Stimulated activated CD8-positive, alpha-beta memory T cell treated with anti-CD3 and anti-CD28 coated beads, Interleukin-7, amount 100 ng/mL, for 1 hour (primary cell): ENCODE results near the gene EEF1A1.
"Not testable (repeated sequence)": the region's sequence is repeated elsewhere in the genome, so short reads cannot be mapped to it uniquely, and the experiment has no call there.

Experiments used
- DNase-seq, 2 donors: peaks; one replicate each; pipeline ENCODE4 v3.0.0-alpha.2; 2020; ENCODE audit warnings: low read depth in 2 of 2

The EEF1A1 gene

GRCh38 chr6:73520688-73521350, at the start of gene EEF1A1:
Gene EEF1A1 (minus strand): TSS chr6:73521032. CDS start chr6:73520026, 1,006 bp downstream.
- DNase-seq = peak; percentile 97

GRCh38 chr6:73569121-73569520, 48.3 kb upstream of the EEF1A1 start:
- DNase-seq = no peak

GRCh38 chr6:73566954-73567591, 46.2 kb upstream of the EEF1A1 start:
- no peak for DNase-seq

GRCh38 chr6:73566486-73566871, 45.6 kb upstream of the EEF1A1 start:
- not testable (repeated sequence) for DNase-seq

- no peak for DNase-seq
Observed at GRCh38 chr6:73565767-73566485, 45.1 kb upstream of the EEF1A1 start.

GRCh38 chr6:73564578-73565345, 43.9 kb upstream of the EEF1A1 start:
- DNase-seq = no peak

- DNase-seq = no peak
Observed at GRCh38 chr6:73562558-73562957, 41.7 kb upstream of the EEF1A1 start.

- DNase-seq = no peak
Observed at GRCh38 chr6:73560853-73561407, 40.1 kb upstream of the EEF1A1 start.

GRCh38 chr6:73560182-73560732, 39.4 kb upstream of the EEF1A1 start:
- DNase-seq = no peak

- DNase-seq = not testable (repeated sequence)
Observed at GRCh38 chr6:73559399-73559794, 38.6 kb upstream of the EEF1A1 start.

- no peak for DNase-seq
Observed at GRCh38 chr6:73558624-73559398, 38.0 kb upstream of the EEF1A1 start.

GRCh38 chr6:73556836-73557235, 36.0 kb upstream of the EEF1A1 start:
- no peak for DNase-seq

GRCh38 chr6:73555380-73555949, 34.6 kb upstream of the EEF1A1 start:
- DNase-seq = not testable (repeated sequence)

- DNase-seq = not testable (repeated sequence)
Observed at GRCh38 chr6:73551115-73551514, 30.3 kb upstream of the EEF1A1 start.

GRCh38 chr6:73548458-73549446, 27.9 kb upstream of the EEF1A1 start:
- no peak for DNase-seq

- no peak for DNase-seq
Observed at GRCh38 chr6:73547036-73547435, 26.2 kb upstream of the EEF1A1 start.

- no peak for DNase-seq
Observed at GRCh38 chr6:73542891-73543290, 22.1 kb upstream of the EEF1A1 start.

GRCh38 chr6:73542481-73542880, 21.6 kb upstream of the EEF1A1 start:
- DNase-seq = not testable (repeated sequence)
